ENCODE results near the gene PKP2.

DNA sequence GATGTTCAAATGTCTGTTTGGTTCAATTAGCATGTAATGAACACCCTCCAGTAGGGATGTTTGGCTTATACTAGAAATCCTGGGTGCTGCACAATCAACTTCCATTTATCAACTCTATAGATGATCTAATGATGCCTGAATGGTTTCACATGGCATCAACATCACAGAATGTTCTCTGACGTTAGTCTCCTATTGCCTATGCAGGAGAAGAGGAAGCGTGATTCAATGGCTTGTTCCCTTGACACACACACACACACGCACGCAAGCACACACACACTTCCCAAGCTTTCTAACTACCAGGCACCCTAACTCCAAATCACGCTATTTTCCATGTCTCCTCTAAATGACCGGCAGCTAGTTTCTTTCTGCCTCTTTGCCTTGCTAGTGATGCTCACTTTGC is 49.3 kb downstream of the PKP2 start:
- no peak for TF ChIP-seq EZH2phosphoT487 (IDR thresholded peaks at IDR 0.05; ENCODE audit: insufficient read depth, low read depth)
- TF ChIP-seq EZH2 (IDR thresholded peaks at IDR 0.05; ENCODE audit: insufficient read depth, poor library complexity, severe bottlenecking): no peak
